Lower leg skin (tissue), 4 donors: ENCODE results near the gene OR52K1. TPM values are rescaled to one million over a fixed set of nuclear protein-coding genes. Genes with fewer than 3 reads are reported as not detected.
"Not testable (repeated sequence)": the region's sequence is repeated elsewhere in the genome, so short reads cannot be mapped to it uniquely, and the experiment has no call there.

Source experiments
- DNase-seq, 2 donors: peaks; one replicate each; pipeline ENCODE4 v3.0.0-alpha.2; 2019; ENCODE audit warnings: low spot score in 2 of 2
- H3K4me3 ChIP-seq: fragments of 200-600 bp; sonication (generic); 2 replicates; pipeline ENCODE4 v1.5.1; 2017; ENCODE audit warnings: mild to moderate bottlenecking, low read depth; ENCODE audit not compliant: poor library complexity, severe bottlenecking
- CTCF ChIP-seq, 3 donors: fragments of 450-650 bp; IDR thresholded peaks; one replicate each; pipeline ENCODE4 v1.5.1; 2016; ENCODE audit warnings: antibody characterized with exemption in 3 of 3, mild to moderate bottlenecking in 3 of 3, moderate library complexity in 2 of 3
- POLR2A ChIP-seq, 2 donors: fragments of 450-650 bp; IDR thresholded peaks; one replicate each; pipeline ENCODE4 v1.6.1; 2016 to 2017; ENCODE audit warnings: antibody characterized with exemption in 2 of 2, mild to moderate bottlenecking in 1 of 2, moderate library complexity in 1 of 2
- WGBS, 2 donors: methylation state at CpG; one replicate each; pipeline ENCODE4 v1.1.5; 2018; 5-methylcytosine and 5-hydroxymethylcytosine counted together
- intact Hi-C: fragments of 100-400 bp; cut with DNase I; formaldehyde crosslinking; loops from one replicate; pipeline ENCODE4 v1.15.0; 2023; ENCODE audit warnings: low total_unique reads
- total RNA-seq, 4 donors: library from RNA; depleted of rRNA; stranded (reverse); fragments of >200 nt; gene quantifications; one replicate each; pipeline ENCODE4 v1.1.0, GENCODE V29; 2016

Gene OR52K1
- total RNA-seq, 4 donors from 2014 or later = not detected

DNA sequence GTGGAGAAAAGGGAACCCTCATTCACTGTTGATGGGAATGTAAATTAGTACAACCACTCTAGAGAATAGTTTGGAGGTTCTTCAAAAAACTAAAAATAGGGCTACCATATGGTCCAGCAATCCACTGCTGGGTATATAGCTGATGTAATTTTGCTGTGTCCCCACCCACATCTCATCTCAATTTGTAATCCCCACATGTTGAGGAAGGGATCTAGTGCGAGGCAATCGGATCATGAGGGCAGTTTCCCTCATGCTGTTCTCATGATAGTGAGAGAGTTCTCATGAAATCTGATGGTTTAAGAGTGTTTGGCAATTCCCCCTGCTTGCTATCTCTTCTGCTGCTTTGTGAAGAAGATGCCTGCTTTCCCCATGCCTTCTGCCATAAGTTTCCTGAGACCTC, 45.5 kb downstream of the OR52K1 start:
- H3K4me3 ChIP-seq = no peak overlapping the region
- intact Hi-C loops = no loop called here
- 74 to 80% methylated on average over 2 of the region's 2 CpGs for WGBS, 2 donors
- TF ChIP-seq CTCF (IDR thresholded peaks at IDR 0.05) (no peak), POLR2A (IDR thresholded peaks at IDR 0.05) (no peak)
- DNase-seq = no peak

GRCh38 chr11:4531686-4532085, 49.2 kb downstream of the OR52K1 start:
- DNase-seq, H3K4me3 ChIP-seq, intact Hi-C loops: not testable (repeated sequence)
- WGBS, 2 donors = 62 to 74% methylated on average over 4 to 11 of the region's 11 CpGs

DNA sequence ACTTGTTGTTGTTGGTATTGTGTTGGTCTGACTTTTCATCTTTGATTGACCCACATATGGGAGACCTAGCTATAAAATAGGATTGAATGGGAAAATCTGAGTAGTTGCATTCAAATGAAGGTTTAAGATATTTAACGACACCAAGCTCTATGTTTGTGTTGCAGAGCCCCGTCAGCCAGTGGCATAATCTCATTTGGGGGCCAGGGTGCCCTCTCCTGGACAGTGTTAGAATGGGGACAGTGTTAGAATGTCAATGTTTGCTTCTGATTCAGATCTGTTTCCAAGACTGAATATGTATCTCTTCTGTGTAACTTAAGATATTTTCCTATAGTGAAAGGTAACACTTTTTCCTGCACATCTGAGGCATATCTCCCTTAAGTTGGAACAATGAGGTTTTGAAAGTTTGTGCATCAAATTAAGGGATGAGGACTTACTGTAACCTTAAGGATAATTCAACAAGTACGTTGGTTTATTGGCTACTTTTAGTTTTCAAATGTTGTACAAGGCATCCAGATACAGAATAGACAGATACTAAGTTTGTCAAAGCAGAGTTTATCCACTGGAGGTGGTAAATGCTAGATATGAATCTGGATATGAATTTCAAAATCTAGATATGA, 57.3 kb downstream of the OR52K1 start:
- intact Hi-C loops = loop anchor here (5.0 kb wide), 1 partner anchor 352 kb away; no protein-coding TSS in a partner anchor
- no peak overlapping the region for H3K4me3 ChIP-seq
- TF ChIP-seq CTCF (IDR thresholded peaks at IDR 0.05) (no peak), POLR2A (IDR thresholded peaks at IDR 0.05) (no peak)
- DNase-seq = peak; percentile 34 to 88
- WGBS, 2 donors = 17 to 26% methylated on average over 3 of the region's 3 CpGs

GRCh38 chr11:4541071-4541470, 58.6 kb downstream of the OR52K1 start:
- no peak for TF ChIP-seq CTCF (IDR thresholded peaks at IDR 0.05)
- TF ChIP-seq POLR2A (IDR thresholded peaks at IDR 0.05) = no peak
- 0 to 29% methylated on average over 1 of the region's 1 CpG for WGBS, 2 donors
- intact Hi-C loops = no loop called here
- no peak for DNase-seq
- H3K4me3 ChIP-seq = no peak overlapping the region

Other genes with a start within 250 kb of the OR52K1 start
- gene OR52B4, start 114.3 kb upstream of the OR52K1 start, total RNA-seq = not detected
- gene TRIM21, start 88.9 kb upstream of the OR52K1 start, total RNA-seq = 10 to 100 TPM in 3 of 4 donors, 1 to 10 TPM in 1; 7.0 to 12.7 (median 12.3) TPM
- gene OR52K2, start 33.4 kb upstream of the OR52K1 start, total RNA-seq = not detected
- gene OR52M1, start 62.5 kb downstream of the OR52K1 start, total RNA-seq = not detected
- not detected for gene OR52I2, start 99.1 kb downstream of the OR52K1 start, total RNA-seq
- gene OR52I1, start 111.4 kb downstream of the OR52K1 start, total RNA-seq = not detected
- 10 to 100 TPM in 1 of 4 donors, 1 to 10 TPM in 3; 7.3 to 12.5 (median 8.9) TPM for gene TRIM68, start 125.6 kb downstream of the OR52K1 start, total RNA-seq
- not detected for gene OR51D1, start 154.8 kb downstream of the OR52K1 start, total RNA-seq
- gene OR51E1, start 161.3 kb downstream of the OR52K1 start, total RNA-seq = under 1 TPM; 0.11 to 0.39 (median 0.21) TPM
- gene OR51E2, start 215.2 kb downstream of the OR52K1 start, total RNA-seq = under 1 TPM in 2 of 4 donors, not detected in 2; 0.10 to 0.30 TPM
- not detected for gene MMP26, start 222.1 kb downstream of the OR52K1 start, total RNA-seq